Measurements from ENCODE around the gene VAV3. TPM values are rescaled to one million over a fixed set of nuclear protein-coding genes. Genes with fewer than 3 reads are reported as not detected.
A peak's percentile ranks its signal among the peaks of the same experiment; 100 is the strongest.

VAV3 gene
- total and polyA plus RNA-seq, 10 of the 15 experiments (the other 5 are each of a cell fraction or from before 2014, with no cell fraction given), result 0.84 to 5.5 (median 3.4) TPM

DNA sequence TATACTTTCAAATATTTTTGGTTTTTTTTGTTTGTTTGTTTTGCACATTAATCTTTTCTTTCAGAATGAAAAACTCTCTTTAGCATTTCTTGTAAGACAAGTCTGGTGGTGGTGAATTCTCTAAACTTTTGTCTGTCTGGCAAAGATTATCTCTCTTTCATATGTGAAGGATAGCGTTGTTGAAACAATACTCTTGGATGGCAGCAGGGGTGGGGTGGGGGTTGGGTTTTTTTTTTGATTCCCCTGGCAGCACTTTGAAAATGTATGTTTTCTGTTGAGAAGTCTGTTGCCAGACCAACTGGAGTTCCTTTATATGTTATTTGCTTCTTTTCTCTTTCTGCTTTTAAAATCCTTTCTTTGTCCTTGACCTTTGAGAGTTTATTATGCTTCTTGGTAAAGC, 160.2 kb downstream of the VAV3 start (continued):
- TF ChIP-seq CUX1 (IDR thresholded peaks at IDR 0.05; ENCODE audit: insufficient replicate concordance, low read depth, low read length), result no peak
- no peak for TF ChIP-seq FOXK2 (IDR thresholded peaks at IDR 0.05)
- TF ChIP-seq IKZF1 (conservative IDR thresholded peaks at IDR 0.05), result no peak
- TF ChIP-seq POLR2AphosphoS5 (IDR thresholded peaks at IDR 0.05; ENCODE audit: low read length), result no peak

- SMC1A ChIA-PET (ENCODE audit: uncharacterized antibody, unreplicated experiment), result no interaction called here
- in situ Hi-C loops (cut with MboI) (no loop called here), intact Hi-C loops (cut with micrococcal nuclease; ENCODE audit: unreplicated experiment) (no loop called here)
- Histone ChIP-seq H2AFZ (ENCODE audit: control insufficient read depth, low read depth, low read length) (no peak overlapping the region), H3K9me3 (replicated peaks; ENCODE audit: control insufficient read depth, insufficient read depth, low read length) (no peaks in the 10 kb centered on the region; the same call in 1 of the 3 replicates), H3K36me3 (ENCODE audit: control insufficient read depth in 2 of 2, insufficient read depth in 2 of 2, low read length in 1 of 2) (no peaks in the 10 kb centered on the region), H3K4me1 (ENCODE audit: control insufficient read depth, insufficient read depth, low read length) (no peaks in the 10 kb centered on the region), H3K4me2 (ENCODE audit: control insufficient read depth, insufficient read depth) (no peak overlapping the region), H3K9ac (ENCODE audit: control insufficient read depth, insufficient read depth, low read length) (no peak overlapping the region), H3K4me3 (no peak overlapping the region), H4K20me1 (ENCODE audit: control insufficient read depth, insufficient read depth) (no peaks in the 10 kb centered on the region), H3K79me2 (ENCODE audit: control insufficient read depth, insufficient read depth, low read length) (no peaks in the 10 kb centered on the region), H3K27ac (ENCODE audit: control insufficient read depth, insufficient read depth) (no peak overlapping the region), H3K27me3 (replicated peaks in 1 of 2; ENCODE audit: control insufficient read depth in 2 of 2, insufficient read depth in 2 of 2, low read length in 1 of 2) (no peaks in the 10 kb centered on the region)
- CTCF ChIA-PET, result no interaction called here
- RAD21 ChIA-PET (ENCODE audit: unreplicated experiment), result no interaction called here
- FAIRE-seq, result no peak
- peak; percentile 41 for ATAC-seq
- POLR2A ChIA-PET, result no interaction called here
- no TSS peak for BruUV-seq (replicated peaks)
- DNase-seq (ENCODE audit: low read depth, low spot score), result no peak
- 31% methylated on average over 1 of the region's 1 CpG for WGBS (ENCODE audit: insufficient coverage, insufficient replicate concordance, low lambda C conversion rate, missing lambda C conversion rate)
- TF ChIP-seq MYC (IDR thresholded peaks at IDR 0.05; ENCODE audit: insufficient read depth, insufficient read length, insufficient replicate concordance, low read length, severe bottlenecking), result no peak
- TF ChIP-seq SMC3 (IDR thresholded peaks at IDR 0.05; ENCODE audit: borderline replicate concordance, low read length), result no peak
- no peak for TF ChIP-seq CREB1 (IDR thresholded peaks at IDR 0.05; ENCODE audit: low read depth)
- TF ChIP-seq POU2F2 (IDR thresholded peaks at IDR 0.05; ENCODE audit: borderline replicate concordance, low read depth, low read length), result no peak
- TF ChIP-seq ESRRA (IDR thresholded peaks at IDR 0.05; ENCODE audit: low read length), result no peak
- no peak for TF ChIP-seq ATF7 (IDR thresholded peaks at IDR 0.05; ENCODE audit: low read depth)
- no peak for TF ChIP-seq ZSCAN29 (IDR thresholded peaks at IDR 0.05)
- no peak for TF ChIP-seq SUPT20H (IDR thresholded peaks at IDR 0.05; ENCODE audit: borderline replicate concordance, control insufficient read depth, low read depth, low read length)
- no peak for TF ChIP-seq RCOR1 (conservative IDR thresholded peaks at IDR 0.05; ENCODE audit: low read depth, low read length)
- TF ChIP-seq ZZZ3 (IDR thresholded peaks at IDR 0.05; ENCODE audit: control insufficient read depth, insufficient read length, low read depth), result no peak
- no peak for TF ChIP-seq TARDBP (IDR thresholded peaks at IDR 0.05; ENCODE audit: borderline replicate concordance)
- TF ChIP-seq REST (IDR thresholded peaks at IDR 0.05; ENCODE audit: low read depth, low read length), result no peak
Observed at GRCh38 chr1:107804134-107804533, 160.8 kb downstream of the VAV3 start.

Data from GM12878 (cell line).